Glomerular endothelial cell (primary cell): ENCODE results near the gene ZBTB4. TPM values are rescaled to one million over a fixed set of nuclear protein-coding genes. Genes with fewer than 3 reads are reported as not detected.

Experiments
- DNase-seq: peaks from one replicate; pipeline ENCODE4 v3.0.0-alpha.2; 2011; ENCODE audit warnings: low read depth, low spot score; ENCODE audit errors: extremely low read depth
- total RNA-seq: library from RNA; depleted of rRNA; stranded (reverse); fragments of >200 nt; gene quantifications from 2 replicates; pipeline ENCODE4 v1.2.3, GENCODE V29; 2015

ZBTB4 gene
- total RNA-seq, 1 donor from 2014 or later: 43.9 TPM

- no peak for DNase-seq
Measured at GRCh38 chr17:7426896-7427489, 52.4 kb downstream of the ZBTB4 start.

- DNase-seq: no peak
Measured at GRCh38 chr17:7426203-7426863, 53.1 kb downstream of the ZBTB4 start.

- no peak for DNase-seq
Measured at GRCh38 chr17:7425756-7426155, 53.7 kb downstream of the ZBTB4 start.

DNA sequence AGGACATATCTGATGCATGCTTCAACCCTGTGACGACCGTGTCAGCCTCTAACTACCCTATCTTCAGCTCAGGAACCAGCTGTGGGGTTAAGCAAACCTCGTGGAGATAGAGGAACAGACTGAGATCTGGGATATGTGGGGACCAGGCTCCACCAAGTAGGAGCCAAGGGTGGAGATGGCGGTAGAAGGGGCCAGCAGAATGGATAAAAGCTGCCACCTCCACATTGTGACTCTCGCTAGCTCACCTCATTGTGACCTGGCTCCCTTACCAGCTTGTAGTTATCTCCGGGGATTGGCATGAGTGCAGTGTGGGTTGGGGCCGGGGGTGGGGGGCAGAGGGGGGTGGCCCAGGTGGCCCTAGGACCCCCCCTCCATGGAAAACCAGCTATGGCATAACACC is 54.1 kb downstream of the ZBTB4 start, which contains the start of gene SPEM2:
TSS of gene SPEM2 (plus strand) at position 301 of the 400 bp plus-strand sequence. CDS start at position 374, 73 bp downstream.
- no peak for DNase-seq

DNA sequence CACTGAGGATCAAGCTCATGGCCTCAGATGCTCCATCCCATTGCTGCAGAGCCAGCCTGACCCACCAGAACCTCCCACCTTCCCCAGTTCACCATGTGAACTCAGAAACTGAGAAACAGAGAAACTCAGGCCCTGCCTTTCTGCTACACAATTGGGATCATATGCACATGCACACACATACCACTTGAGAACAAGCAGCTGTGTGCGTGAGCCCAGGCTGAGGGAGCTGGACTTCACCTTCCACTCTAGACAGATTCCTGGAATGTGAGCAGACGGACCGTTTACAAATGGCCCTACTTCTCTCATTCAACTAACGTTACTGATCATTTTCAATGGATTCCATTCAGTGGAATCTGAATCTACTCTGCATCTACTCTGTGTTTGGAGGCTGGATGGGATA is 55.8 kb downstream of the ZBTB4 start:
- DNase-seq: no peak

DNA sequence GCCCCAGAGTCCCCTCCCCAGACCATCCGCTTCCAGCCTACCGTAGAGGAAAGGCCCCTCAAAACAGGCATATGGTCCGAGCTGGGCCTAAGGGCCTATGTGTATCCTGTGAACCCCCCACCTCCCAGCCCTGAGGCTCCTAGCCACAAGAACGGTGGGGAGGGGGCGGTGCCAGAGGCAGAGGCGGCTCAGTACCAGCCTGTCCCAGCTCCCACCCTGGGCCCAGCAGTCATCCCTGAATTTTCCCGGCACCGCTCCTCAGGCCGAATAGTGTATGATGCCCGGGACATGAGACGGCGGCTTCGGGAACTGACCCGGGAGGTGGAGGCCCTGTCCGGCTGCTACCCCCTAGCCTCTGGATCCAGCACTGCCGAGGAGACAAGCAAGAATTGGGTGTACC is 58.2 kb downstream of the ZBTB4 start:
- no peak for DNase-seq

- DNase-seq: no peak
Measured at GRCh38 chr17:7419819-7420610, 59.4 kb downstream of the ZBTB4 start, which contains the start of gene SPEM1. Gene SPEM1, plus strand, starts transcription at chr17:7420324. Its CDS starts 61 bp downstream, at chr17:7420385.

GRCh38 chr17:7418472-7419152 is 60.8 kb downstream of the ZBTB4 start:
- no peak for DNase-seq

- DNase-seq: no peak
Measured at GRCh38 chr17:7417056-7417655, 62.3 kb downstream of the ZBTB4 start.

DNA sequence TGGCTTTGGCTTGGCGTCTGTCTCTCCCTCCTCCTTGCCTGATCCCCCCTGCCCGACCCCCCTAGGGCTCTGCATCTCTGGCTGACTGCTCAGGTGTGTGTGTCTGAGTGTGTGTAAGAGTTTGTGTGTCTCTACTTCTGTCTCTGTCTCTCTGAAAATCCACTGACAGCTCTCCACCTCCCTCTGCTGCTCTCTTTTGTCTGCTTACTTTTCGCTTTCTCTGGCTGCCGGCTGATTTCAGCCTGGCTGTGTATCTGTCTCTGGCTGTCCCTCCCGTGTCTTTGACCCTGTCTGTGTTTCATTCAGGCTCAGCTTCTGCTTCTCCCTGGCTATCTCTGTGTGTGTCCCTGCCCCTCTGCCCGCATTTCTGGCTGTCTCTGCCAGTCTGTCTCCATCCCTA is 63.1 kb downstream of the ZBTB4 start:
- DNase-seq: no peak

DNA sequence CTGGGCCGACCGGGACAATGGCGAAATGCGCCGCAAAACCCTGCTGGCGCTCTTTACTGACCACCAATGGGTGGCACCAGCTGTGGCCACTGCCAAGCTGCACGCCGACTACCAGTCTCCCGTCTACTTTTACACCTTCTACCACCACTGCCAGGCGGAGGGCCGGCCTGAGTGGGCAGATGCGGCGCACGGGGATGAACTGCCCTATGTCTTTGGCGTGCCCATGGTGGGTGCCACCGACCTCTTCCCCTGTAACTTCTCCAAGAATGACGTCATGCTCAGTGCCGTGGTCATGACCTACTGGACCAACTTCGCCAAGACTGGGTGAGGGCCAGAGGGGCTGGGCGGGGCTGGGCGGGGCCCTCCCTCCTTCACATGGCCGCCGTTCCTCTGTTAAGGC is 63.6 kb downstream of the ZBTB4 start:
- no peak for DNase-seq

GRCh38 chr17:7414837-7415236 is 64.6 kb downstream of the ZBTB4 start:
- no peak for DNase-seq

DNA sequence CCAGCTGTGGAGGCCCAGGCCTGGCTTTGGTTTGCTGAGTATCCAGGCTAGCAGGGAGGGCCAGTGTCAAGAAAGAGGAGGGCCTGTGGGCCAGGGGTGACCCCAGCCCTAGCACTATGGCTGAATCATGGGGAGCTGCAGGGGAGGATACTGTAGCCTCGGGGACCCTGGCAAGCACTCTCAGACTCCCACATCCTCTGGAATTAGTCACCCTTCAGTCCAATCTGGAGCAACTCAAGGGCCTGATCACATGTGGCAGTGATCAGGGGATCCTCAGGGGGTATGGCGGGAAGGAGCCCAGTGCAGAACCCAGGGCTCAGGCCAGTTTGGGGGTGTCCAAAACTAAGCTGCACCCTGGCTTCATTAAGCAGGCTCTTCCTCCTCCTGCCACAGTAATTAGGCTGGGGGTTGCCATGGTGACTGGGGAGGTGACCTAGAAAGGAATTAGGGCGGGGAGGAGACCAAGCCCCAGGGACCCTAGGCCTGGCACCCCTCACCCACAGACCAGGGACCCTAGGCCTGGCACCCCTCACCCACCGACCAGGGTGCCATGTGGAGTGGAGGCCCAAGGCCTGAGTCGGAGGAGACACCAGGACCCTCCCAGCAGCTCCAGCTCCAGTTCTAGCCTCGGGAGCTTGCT is 66.0 kb downstream of the ZBTB4 start:
- no peak for DNase-seq

- DNase-seq: no peak
Measured at GRCh38 chr17:7411427-7411750, 68.0 kb downstream of the ZBTB4 start.

DNA sequence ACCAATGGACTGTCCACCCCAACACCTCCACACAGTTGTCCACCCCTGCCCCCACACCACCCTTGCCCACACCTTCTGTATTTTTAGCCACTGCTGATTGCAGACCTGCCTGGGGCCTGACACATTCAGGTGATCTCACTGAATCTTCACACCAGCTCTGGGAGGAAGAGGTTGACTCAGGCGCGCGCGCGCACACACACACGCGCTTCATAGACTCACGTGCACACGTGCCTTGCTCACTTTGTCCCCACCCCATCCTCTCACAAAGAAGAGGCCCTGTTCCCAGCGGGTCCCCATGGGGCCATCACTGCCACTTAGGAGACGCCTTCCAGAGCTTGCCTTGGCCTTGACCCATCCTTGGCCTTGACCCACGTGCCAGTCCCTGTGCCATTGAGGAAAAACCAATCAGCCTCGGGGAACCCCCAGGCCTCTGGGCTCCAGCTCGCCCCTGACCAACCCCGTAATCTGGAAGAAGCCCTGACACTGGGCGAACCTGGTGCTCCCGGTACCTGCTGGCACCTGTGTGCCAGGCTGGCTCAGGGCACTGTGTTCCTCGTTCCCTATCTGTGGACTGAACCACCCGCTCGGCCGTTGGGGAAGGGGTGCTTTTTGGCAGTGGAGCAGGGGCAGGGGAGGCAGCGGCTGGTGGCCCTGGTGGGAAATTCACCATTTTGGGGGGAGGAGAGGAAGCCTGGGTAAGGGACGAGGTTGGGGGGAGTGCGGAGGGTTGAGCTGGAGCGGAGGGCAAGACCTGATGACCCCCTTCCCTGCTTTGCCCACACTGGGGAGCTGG is 68.6 kb downstream of the ZBTB4 start:
- no peak for DNase-seq

DNA sequence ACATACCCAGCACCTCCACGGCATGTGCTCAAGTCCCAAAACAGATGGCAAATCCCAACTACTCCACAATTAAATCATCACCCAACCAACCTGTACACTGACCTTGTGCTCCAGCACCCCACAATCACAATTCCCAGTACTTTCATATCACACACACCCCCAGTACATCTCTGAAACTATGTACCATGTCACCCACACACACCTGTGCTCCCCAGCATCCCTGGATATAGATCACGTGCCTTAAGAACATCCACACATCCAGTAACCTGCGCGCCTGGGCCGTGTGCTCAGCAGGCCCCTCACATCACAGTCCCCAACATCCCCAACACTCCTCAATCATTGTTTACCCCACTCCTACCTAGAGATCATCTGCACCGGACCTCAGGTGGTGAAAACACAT is 69.7 kb downstream of the ZBTB4 start:
- DNase-seq: no peak
